ENCODE data around the gene DERL3.

Gene DERL3

DNA sequence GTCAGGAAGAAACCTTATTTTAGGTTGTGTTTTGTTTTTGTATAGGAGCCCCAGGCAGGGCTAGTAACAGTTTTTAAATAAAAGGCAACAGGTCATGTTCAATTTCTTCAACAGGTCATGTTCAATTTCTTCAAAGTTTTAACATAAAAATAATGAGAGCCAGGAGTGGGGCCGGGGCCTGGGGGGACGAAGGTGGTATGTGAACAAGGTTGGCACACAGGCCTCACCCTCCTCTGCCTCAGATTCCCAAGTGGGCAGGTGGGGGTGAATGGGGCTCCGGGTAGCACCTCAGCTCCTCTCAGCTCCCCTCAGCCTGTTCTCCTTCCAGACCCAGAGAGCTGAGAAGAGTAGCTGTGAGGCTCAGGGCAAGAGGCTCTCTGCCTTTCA is 4.4 kb downstream of the DERL3 start:
- Histone ChIP-seq H3K27me3 (ENCODE audit: insufficient read depth, low read depth, severe bottlenecking) (no peaks in the 10 kb centered on the region), H3K9me3 (ENCODE audit: severe bottlenecking) (no peaks in the 10 kb centered on the region), H3K4me3 (ENCODE audit: low read depth, low read length) (no peak overlapping the region), H3K36me3 (peaks cover 77% of the 10 kb centered on the region), H3K27ac (peak overlapping the region; percentile 64)
- TF ChIP-seq, protein P1, sequence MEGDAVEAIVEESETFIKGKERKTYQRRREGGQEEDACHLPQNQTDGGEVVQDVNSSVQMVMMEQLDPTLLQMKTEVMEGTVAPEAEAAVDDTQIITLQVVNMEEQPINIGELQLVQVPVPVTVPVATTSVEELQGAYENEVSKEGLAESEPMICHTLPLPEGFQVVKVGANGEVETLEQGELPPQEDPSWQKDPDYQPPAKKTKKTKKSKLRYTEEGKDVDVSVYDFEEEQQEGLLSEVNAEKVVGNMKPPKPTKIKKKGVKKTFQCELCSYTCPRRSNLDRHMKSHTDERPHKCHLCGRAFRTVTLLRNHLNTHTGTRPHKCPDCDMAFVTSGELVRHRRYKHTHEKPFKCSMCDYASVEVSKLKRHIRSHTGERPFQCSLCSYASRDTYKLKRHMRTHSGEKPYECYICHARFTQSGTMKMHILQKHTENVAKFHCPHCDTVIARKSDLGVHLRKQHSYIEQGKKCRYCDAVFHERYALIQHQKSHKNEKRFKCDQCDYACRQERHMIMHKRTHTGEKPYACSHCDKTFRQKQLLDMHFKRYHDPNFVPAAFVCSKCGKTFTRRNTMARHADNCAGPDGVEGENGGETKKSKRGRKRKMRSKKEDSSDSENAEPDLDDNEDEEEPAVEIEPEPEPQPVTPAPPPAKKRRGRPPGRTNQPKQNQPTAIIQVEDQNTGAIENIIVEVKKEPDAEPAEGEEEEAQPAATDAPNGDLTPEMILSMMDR (IDR thresholded peaks at IDR 0.05; ENCODE audit: low read depth, low read length): no peak
- DNase-seq: no peak

DNA sequence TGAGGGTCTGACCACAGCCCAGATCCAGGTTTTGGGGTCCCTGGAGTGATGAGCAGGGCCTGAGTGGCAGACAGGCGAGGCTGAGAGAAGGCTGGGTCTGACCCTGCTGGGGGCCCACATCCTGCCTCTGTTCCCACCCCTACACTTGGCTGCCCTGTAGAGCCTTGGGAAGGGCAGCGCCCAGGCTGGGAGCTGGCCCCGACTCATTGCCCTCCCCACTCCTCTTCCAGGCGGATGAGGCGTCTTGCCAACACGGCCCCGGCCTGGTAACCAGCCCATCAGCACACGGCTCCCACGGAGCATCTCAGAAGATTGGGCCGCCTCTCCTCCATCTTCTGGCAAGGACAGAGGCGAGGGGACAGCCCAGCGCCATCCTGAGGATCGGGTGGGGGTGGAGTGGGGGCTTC is 4.9 kb downstream of the DERL3 start:
- TF ChIP-seq, protein P1 (IDR thresholded peaks at IDR 0.05; ENCODE audit: low read depth, low read length): no peak
- DNase-seq: no peak
- H3K27ac ChIP-seq: peak overlapping the region; percentile 20; the same call in 1 of the 2 replicates
- no peaks in the 10 kb centered on the region for H3K9me3 ChIP-seq (ENCODE audit: severe bottlenecking)
- H3K36me3 ChIP-seq: peaks cover 81% of the 10 kb centered on the region
- no peaks in the 10 kb centered on the region for H3K27me3 ChIP-seq (ENCODE audit: insufficient read depth, low read depth, severe bottlenecking)
- no peak overlapping the region for H3K4me3 ChIP-seq (ENCODE audit: low read depth, low read length)

DNA sequence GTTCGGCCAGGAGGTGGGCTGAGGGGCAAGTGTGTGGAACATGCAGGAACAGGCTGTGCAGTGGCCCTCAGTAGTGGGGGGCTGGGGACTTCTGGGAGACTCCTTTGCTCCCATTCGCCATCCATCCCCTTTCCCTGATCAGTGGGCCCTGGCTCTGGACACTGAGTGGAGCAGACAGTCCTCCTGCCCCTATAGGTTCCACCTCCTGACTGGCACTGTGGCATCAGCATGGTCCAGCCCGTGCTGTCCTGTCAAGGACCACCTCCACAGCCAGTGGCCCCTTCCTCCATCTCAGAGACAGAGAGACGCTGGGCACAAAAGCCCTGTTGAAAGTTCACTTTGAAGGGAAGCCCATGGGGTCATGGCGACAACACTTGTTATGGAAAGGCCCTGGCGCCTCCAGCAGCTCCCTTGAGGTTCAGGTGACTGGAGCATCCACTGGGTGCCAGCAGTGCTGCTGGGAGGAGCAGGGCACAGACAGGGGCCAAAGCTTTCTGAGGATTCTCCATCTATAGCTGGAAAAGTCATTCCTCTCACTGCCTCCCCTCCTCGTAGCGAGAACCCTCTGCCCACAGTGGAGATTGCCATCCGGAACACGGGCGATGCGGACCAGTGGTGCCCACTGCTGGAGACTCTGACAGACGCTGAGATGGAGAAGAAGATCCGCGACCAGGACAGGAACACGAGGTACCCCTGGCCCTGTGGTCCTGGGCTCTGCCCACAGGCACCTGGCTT is 5.6 kb downstream of the DERL3 start:
- DNase-seq: no peak
- peaks cover 89% of the 10 kb centered on the region for H3K36me3 ChIP-seq
- no peaks in the 10 kb centered on the region for H3K9me3 ChIP-seq (ENCODE audit: severe bottlenecking)
- TF ChIP-seq, protein P1 (IDR thresholded peaks at IDR 0.05; ENCODE audit: low read depth, low read length): 0 out of 2 replicates have a peak, but pooled peaks have one; percentile 1
- H3K27ac ChIP-seq: no peak overlapping the region
- no peaks in the 10 kb centered on the region for H3K27me3 ChIP-seq (ENCODE audit: insufficient read depth, low read depth, severe bottlenecking)
- no peak overlapping the region for H3K4me3 ChIP-seq (ENCODE audit: low read depth, low read length)

DNA sequence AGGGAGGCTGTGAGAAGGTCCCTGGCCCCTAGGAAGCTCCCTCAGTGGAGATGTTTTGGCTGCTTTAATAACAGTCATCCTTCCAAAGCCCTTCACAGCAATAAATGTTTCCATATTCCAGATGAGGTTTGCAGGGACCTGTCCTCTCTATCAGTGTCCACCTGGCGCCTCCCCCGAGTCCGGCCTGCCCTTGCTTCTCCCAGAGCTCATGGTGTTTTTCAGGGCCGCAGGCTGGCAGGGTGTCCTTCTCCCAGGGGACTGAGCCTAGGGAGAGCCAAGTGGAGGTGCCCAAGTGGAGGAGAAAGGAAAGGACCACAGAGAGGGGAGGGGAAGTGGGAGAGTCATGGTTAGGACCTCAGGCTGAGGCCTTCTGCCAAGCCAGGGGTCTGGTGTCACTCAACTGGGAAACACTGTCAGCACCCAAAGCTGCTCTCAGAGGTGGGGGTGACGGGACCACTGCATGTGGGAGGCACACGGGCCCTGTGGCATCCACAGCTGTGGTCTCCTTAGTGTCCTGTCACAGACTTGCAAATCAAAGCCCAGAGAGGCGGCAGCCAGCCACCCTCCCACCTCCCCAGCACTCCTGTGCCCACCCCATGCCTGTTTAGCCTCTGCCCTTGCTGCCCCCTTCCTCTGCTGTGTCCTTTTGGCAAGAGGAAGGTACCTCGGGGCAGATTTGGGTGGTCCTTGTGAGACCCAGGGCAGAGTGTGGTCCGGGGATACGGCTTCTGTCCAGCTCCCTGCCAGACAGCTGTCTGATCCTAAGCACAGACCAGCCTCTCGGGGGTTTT is 6.4 kb downstream of the DERL3 start:
- no peak overlapping the region for H3K4me3 ChIP-seq (ENCODE audit: low read depth, low read length)
- H3K27me3 ChIP-seq (ENCODE audit: insufficient read depth, low read depth, severe bottlenecking): no peaks in the 10 kb centered on the region
- peaks cover 91% of the 10 kb centered on the region for H3K36me3 ChIP-seq
- no peaks in the 10 kb centered on the region for H3K9me3 ChIP-seq (ENCODE audit: severe bottlenecking)
- TF ChIP-seq, protein P1 (IDR thresholded peaks at IDR 0.05; ENCODE audit: low read depth, low read length): no peak
- no peak overlapping the region for H3K27ac ChIP-seq
- DNase-seq: no peak

DNA sequence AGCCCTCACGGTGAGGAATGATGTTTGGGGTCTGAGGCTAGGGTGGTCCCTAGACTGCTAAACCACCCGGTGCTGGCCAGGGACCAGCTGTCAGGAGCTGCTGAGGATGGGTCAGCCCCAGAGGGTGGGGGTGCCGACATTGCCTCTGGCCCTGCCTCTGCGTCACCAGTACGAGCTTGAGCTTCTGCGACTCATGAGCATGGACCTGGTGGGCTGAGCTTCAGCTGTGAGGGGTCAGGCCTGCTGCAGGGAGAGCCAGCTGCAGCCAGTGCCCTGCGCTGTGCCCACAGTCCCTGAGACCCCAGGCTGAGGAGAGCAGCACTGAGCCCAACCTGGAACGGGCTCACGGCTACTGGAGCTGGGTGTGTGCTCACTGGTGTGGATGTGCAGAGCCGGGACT is 7.0 kb downstream of the DERL3 start:
- TF ChIP-seq, protein P1 (IDR thresholded peaks at IDR 0.05; ENCODE audit: low read depth, low read length): no peak
- no peak overlapping the region for H3K4me3 ChIP-seq (ENCODE audit: low read depth, low read length)
- peaks cover 92% of the 10 kb centered on the region for H3K36me3 ChIP-seq
- no peaks in the 10 kb centered on the region for H3K27me3 ChIP-seq (ENCODE audit: insufficient read depth, low read depth, severe bottlenecking)
- DNase-seq: no peak
- no peak overlapping the region for H3K27ac ChIP-seq
- no peaks in the 10 kb centered on the region for H3K9me3 ChIP-seq (ENCODE audit: severe bottlenecking)

All from WERI-Rb-1 (cell line).